Purkinje cell (primary cell): ENCODE data around the gene HEY2. TPM values are rescaled to one million over a fixed set of nuclear protein-coding genes. Genes with fewer than 3 reads are reported as not detected.

Experiments used
- polyA plus RNA-seq: library from polyadenylated mRNA; unstranded; fragments of >200 nt; fragmentation: Nextera tagmentation; gene quantifications from 2 replicates; pipeline ENCODE4 v1.2.1, GENCODE V29; 2014

The HEY2 gene
- 0.77 and 0.87 TPM in 2 replicates for polyA plus RNA-seq

GRCh38 chr6:125749173-125749864 lies at the start of gene HEY2:
TSS of gene HEY2 (plus strand) at chr6:125749632. CDS start at chr6:125749777, 145 bp downstream.

GRCh38 chr6:125790358-125791150 lies 41.1 kb downstream of the HEY2 start, which contains the start of gene NCOA7:
TSS of gene NCOA7 (plus strand) at chr6:125790960. CDS start at chr6:125815355, 24,395 bp downstream.

Other genes starting within 250 kb of the HEY2 start
- gene NCOA7, start 41.3 kb downstream of the HEY2 start, polyA plus RNA-seq = 418 and 490 TPM in 2 replicates
- gene HINT3, start 207.1 kb downstream of the HEY2 start, polyA plus RNA-seq = 14.8 and 15.6 TPM in 2 replicates
- 24.9 and 44.1 TPM in 2 replicates for gene TRMT11, start 236.9 kb downstream of the HEY2 start, polyA plus RNA-seq